Measurements from ENCODE around the gene AMMECR1. TPM values are rescaled to one million over a fixed set of nuclear protein-coding genes. Genes with fewer than 3 reads are reported as not detected.

Gene AMMECR1
- total and polyA plus RNA-seq, 2 of the 13 experiments (the other 11 are each of a cell fraction or from before 2014, with no cell fraction given), result 3.1 to 7.5 TPM

- no TSS peak for BruUV-seq (replicated peaks)
- no peak overlapping the region for H3K4me2 ChIP-seq (ENCODE audit: low read depth, low read length)
- no peak overlapping the region for H3K9ac ChIP-seq (ENCODE audit: insufficient read depth, low read depth, low read length)
- POLR2A ChIA-PET, result no interaction called here
- intact Hi-C loops (cut with micrococcal nuclease; ENCODE audit: unreplicated experiment) (no loop called here), in situ Hi-C loops (cut with HindIII; ENCODE audit: extremely low pct_ligation_motif_present, low pct_unique_long_range_greater_than_20kb) (no loop called here)
- no peak overlapping the region for H3K4me3 ChIP-seq (replicated peaks in 1 of 3; ENCODE audit: insufficient read depth in 1 of 3, low read depth in 2 of 3, low read length in 3 of 3)
- no peaks in the 10 kb centered on the region for H3K27me3 ChIP-seq (ENCODE audit: control insufficient read depth in 1 of 2, insufficient read depth in 2 of 2, low read length in 2 of 2)
- 0% methylated on average over 4 of the region's 4 CpGs for whole genome bisulfite sequencing (ENCODE audit: low lambda C conversion rate)
- no peaks in the 10 kb centered on the region for H3K9me3 ChIP-seq (ENCODE audit: low read length)
- CTCF ChIA-PET (ENCODE audit: low intra/inter-chr PET ratio, low total read pairs), result no interaction called here
- H3K79me2 ChIP-seq (ENCODE audit: insufficient read depth, low read length), result no peaks in the 10 kb centered on the region
- H3K36me3 ChIP-seq (replicated peaks in 1 of 2; ENCODE audit: control insufficient read depth in 1 of 2, insufficient read depth in 2 of 2, low read length in 2 of 2), result no peaks in the 10 kb centered on the region
- ATAC-seq, result no peak
- no peaks in the 10 kb centered on the region for H4K20me1 ChIP-seq (ENCODE audit: insufficient read depth, low read length)
- FAIRE-seq, result no peak
- H2AFZ ChIP-seq (ENCODE audit: low read length), result no peak overlapping the region
- H3K4me1 ChIP-seq (ENCODE audit: insufficient read depth, low read length), result peaks cover 13% of the 10 kb centered on the region
- no peak for DNase-seq (ENCODE audit: low spot score)
- TF ChIP-seq ZNF562 (CRISPR knock-in tag; IDR thresholded peaks at IDR 0.05; ENCODE audit: borderline replicate concordance) (no peak), CENPT (CRISPR knock-in tag; IDR thresholded peaks at IDR 0.05; ENCODE audit: low read depth) (no peak), ZNF260 (CRISPR knock-in tag; IDR thresholded peaks at IDR 0.05; ENCODE audit: borderline replicate concordance, low read depth) (no peak), CEBPG (CRISPR knock-in tag; IDR thresholded peaks at IDR 0.05) (no peak), ZNF790 (CRISPR knock-in tag; IDR thresholded peaks at IDR 0.05; ENCODE audit: borderline replicate concordance) (no peak), TBX2 (CRISPR knock-in tag; IDR thresholded peaks at IDR 0.05; ENCODE audit: borderline replicate concordance) (no peak), ZFP36L1 (CRISPR knock-in tag; IDR thresholded peaks at IDR 0.05) (no peak), GATA4 (IDR thresholded peaks at IDR 0.05; ENCODE audit: borderline replicate concordance, low read depth) (no peak), GMEB2 (CRISPR knock-in tag; IDR thresholded peaks at IDR 0.05; ENCODE audit: low read depth) (no peak), TCF7L2 (IDR thresholded peaks at IDR 0.05; ENCODE audit: low read depth, low read length) (no peak), ATF4 (CRISPR knock-in tag; IDR thresholded peaks at IDR 0.05) (no peak), EEA1 (CRISPR knock-in tag; IDR thresholded peaks at IDR 0.05; ENCODE audit: borderline replicate concordance) (no peak), ZNF3 (CRISPR knock-in tag; IDR thresholded peaks at IDR 0.05) (no peak), HNRNPH1 (optimal IDR thresholded peaks at IDR 0.05; ENCODE audit: low read depth, low read length) (no peak), SMAD9 (CRISPR knock-in tag; IDR thresholded peaks at IDR 0.05) (no peak)
- TF ChIP-seq, protein P1, sequence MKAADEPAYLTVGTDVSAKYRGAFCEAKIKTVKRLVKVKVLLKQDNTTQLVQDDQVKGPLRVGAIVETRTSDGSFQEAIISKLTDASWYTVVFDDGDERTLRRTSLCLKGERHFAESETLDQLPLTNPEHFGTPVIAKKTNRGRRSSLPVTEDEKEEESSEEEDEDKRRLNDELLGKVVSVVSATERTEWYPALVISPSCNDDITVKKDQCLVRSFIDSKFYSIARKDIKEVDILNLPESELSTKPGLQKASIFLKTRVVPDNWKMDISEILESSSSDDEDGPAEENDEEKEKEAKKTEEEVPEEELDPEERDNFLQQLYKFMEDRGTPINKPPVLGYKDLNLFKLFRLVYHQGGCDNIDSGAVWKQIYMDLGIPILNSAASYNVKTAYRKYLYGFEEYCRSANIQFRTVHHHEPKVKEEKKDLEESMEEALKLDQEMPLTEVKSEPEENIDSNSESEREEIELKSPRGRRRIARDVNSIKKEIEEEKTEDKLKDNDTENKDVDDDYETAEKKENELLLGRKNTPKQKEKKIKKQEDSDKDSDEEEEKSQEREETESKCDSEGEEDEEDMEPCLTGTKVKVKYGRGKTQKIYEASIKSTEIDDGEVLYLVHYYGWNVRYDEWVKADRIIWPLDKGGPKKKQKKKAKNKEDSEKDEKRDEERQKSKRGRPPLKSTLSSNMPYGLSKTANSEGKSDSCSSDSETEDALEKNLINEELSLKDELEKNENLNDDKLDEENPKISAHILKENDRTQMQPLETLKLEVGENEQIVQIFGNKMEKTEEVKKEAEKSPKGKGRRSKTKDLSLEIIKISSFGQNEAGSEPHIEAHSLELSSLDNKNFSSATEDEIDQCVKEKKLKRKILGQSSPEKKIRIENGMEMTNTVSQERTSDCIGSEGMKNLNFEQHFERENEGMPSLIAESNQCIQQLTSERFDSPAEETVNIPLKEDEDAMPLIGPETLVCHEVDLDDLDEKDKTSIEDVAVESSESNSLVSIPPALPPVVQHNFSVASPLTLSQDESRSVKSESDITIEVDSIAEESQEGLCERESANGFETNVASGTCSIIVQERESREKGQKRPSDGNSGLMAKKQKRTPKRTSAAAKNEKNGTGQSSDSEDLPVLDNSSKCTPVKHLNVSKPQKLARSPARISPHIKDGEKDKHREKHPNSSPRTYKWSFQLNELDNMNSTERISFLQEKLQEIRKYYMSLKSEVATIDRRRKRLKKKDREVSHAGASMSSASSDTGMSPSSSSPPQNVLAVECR (CRISPR knock-in tag; IDR thresholded peaks at IDR 0.05; ENCODE audit: borderline replicate concordance), result no peak
- TF ChIP-seq, protein P2, sequence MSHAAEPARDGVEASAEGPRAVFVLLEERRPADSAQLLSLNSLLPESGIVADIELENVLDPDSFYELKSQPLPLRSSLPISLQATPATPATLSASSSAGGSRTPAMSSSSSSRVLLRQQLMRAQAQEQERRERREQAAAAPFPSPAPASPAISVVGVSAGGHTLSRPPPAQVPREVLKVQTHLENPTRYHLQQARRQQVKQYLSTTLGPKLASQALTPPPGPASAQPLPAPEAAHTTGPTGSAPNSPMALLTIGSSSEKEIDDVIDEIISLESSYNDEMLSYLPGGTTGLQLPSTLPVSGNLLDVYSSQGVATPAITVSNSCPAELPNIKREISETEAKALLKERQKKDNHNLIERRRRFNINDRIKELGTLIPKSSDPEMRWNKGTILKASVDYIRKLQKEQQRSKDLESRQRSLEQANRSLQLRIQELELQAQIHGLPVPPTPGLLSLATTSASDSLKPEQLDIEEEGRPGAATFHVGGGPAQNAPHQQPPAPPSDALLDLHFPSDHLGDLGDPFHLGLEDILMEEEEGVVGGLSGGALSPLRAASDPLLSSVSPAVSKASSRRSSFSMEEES (CRISPR knock-in tag; IDR thresholded peaks at IDR 0.05), result no peak
- no peak overlapping the region for H3K27ac ChIP-seq (ENCODE audit: extremely low read length, insufficient read depth, low read length)
Measured at GRCh38 chrX:110322603-110323002, 4.7 kb upstream of the AMMECR1 start.

Measured in HepG2 (cell line).